ENCODE results near the gene SH2D5.

The SH2D5 gene

DNA sequence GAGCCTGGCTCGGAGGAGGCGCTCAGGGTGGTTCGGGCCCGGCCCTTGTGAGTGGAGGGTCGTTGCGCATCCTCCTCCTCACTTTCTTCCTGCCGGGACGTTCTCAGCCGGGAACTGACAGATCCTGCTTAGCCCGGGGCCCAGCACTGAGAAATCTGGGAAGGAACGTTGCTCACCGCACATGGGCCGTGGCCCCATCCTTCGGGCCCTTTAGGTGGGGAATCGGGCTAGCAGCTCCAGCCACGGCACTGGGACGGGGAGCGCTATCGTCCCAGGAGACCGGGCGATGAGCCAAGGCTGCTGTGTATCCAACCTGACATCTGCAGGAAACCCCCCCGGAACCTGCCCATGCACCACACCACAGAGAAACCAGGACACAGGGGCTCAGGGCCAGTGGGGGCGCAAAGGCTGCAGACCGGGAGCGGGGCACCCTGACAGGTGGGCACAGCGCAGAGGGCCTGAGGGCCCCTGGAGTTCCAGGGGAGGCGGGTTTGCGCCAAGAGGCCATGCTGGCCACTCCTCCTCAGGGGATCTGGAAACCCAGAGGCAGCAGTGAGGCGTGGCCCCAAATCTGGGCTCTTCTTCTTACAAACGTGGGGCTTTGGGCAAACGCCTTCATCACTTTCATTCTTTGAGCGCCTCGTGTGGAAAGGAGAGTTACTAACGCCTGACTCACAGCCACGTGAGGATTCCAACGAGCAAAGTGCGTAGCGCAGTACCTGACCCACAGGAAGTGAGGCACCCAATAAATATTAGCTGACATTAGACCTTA, at the start of gene SH2D5:
Gene SH2D5 (minus strand): TSS at position 116 of the 772 bp plus-strand sequence. CDS start 4,659 bp downstream, outside the sequence.
- DNase-seq (ENCODE audit: low read depth in 2 of 2), result peak; percentile 24 to 44

DNA sequence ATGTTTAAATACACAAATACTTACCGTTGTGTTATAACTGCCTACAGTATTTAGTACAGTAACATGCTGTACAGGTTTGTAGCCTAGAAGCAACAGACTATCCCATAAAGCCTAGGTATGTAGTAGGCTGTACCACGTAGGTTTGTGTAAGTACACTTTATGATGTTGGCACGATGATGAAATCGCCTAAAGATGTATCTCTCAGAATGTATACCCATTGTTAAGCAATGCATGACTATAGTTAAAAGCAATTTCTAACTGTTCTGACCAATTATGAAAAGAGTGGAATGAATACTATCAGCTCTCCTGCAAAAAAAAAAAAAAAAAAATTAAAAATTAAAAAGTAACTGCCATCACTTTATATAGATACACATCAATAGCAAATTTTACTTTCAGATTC, 43.2 kb upstream of the SH2D5 start:
- DNase-seq (ENCODE audit: low read depth in 2 of 2), result no peak

DNA sequence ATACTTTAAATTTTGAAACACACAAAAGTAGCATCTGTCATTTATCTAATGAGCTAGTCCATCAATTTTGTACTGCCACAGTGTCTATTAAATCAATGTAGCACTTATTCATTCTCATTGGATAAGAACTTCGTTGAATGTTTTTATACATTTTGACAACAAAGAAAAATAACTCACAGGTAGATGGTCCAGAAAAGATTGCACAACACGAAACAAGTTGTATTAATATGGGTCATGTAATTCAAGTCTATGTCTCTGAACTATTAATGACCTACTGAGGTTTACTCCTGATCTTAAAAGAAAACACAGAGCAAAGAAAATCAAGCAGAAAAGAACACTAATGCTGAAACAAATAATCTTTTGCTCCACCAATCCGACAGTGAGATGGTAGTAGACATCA, 39.3 kb upstream of the SH2D5 start:
- DNase-seq (ENCODE audit: low read depth in 2 of 2), result no peak

DNA sequence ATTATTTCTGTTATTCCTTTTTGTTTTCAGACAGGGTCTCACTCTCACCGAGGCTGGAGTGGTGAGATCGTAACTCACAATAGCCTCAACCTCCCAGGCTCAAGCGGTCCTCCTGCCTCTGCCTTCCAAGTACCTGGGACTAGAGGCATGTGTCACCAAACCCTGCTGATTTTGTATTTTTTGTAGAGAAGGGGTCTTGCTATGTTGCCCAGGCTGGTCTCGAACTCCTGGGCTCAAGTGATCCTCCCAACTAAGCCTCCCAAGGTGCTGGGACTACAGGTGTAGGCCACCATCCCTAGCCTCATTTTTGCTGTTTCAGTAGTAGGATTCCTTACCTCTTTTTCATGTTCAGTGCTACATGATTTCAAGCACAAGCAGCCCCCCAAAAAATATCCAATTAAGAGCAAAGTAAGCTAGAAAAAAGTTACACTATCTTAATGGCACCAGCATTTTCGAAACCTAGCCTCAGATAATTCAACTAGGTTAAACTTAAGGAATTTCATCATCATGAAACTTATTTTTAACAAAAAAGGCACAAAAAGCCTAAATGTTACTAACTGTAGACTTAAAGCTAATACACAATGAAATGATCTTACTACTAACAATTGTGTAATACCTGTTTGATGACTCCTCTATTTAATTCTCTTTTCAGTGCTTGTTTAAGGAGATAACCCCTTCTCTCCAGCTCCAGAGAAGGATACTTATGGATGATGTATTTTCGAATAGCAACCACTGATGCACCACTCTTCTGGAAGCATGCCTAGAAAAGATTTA, 38.0 kb upstream of the SH2D5 start:
- no peak for DNase-seq (ENCODE audit: low read depth in 2 of 2)

DNA sequence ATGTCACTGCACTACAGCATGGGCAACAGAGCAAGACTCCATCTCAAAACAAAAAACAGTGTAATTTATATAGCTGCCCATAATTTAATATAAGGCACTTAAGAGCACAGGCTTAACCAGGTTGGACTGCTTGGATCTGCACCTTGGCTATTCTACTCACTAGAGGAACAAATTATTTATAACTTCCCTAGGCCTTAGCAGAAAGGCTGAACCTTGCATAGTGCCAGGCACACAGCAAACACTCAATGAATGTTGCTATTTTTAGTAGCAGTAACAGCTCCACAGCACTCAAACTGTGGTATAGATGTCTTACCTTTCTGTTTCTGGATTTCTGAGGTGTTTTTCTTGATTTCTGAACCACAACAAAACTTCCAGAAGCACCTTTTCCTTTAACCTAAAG, 34.8 kb upstream of the SH2D5 start:
- no peak for DNase-seq (ENCODE audit: low read depth in 2 of 2)

DNA sequence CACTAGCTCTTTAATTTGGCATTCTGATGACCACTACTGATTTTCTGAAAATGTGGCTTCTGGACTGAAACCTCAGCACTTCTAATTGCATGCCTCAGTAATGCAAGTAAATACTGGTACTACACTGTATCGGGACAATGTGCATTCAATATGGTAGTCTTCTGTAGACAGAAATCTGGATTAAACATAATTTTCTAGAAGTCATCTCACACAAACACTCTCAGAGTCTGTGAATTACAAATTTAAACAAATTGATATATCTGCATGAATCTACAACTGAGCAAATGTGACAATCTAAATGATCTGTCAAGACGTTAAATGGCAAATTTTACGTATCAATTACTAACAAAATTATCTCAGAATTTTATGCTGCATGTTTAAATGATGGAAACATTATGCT, 30.9 kb upstream of the SH2D5 start:
- DNase-seq (ENCODE audit: low read depth in 2 of 2), result no peak

DNA sequence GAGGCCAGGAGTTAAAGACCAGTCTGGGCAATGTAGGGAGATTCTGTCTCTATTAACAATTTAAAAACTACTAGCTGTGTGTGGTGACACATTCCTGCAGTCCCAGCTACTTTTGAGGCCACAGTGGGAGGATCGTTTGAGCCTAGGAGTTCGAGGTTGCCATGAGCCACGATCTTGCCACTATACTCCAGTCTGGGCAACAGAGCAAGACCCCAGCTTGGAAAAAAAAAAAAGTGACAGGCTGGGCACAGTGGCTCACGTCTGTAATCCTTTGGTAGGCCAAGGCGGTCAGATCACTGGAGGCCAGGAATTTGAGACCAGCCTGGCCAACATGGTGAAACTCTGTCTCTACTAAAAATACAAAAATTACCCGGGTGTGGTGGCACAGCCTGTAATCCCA, 27.8 kb upstream of the SH2D5 start:
- DNase-seq (ENCODE audit: low read depth in 2 of 2), result no peak

DNA sequence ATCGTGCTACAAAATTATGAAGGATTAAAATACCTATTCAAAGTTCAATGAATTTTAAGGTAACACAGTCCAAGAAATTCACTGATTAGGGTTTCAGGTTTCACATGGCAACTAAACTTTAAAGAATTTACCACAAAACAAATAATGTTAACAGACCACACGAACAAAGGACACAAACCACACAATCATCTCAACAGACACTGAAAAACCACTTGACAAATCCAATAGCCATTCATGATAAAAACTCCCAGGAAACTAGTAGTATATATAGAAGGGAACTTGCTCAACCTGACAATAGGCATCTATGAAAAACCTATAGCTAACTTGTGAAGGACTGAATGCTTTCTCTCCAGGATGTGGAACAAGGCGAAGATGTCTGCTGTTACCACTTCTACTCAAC, 21.1 kb upstream of the SH2D5 start:
- no peak for DNase-seq (ENCODE audit: low read depth in 2 of 2)

DNA sequence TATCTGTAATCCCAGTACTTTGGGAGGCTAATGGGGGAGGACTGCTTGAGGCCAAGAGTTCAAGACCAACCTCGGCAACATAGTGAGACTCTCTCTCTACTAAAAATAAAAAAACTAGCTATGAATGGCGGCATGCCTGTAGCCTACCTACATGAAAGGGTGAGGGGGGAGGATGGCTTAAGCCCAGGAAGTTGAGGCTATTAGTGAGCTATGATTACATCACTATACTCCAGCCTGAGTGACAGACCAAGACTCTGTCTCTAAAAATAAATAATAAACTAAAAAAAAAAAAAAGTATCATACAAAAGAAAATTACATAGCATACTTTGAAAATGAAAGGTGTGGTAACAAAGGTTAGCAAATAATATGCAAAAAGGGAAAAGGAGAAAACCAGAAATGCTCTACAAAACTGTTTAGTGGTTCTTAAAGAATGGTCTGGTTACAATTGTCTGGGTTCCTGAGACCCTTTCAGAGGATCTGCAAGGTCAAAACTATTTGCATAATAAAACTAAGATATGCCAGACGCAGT, 19.0 kb upstream of the SH2D5 start:
- no peak for DNase-seq (ENCODE audit: low read depth in 2 of 2)

DNA sequence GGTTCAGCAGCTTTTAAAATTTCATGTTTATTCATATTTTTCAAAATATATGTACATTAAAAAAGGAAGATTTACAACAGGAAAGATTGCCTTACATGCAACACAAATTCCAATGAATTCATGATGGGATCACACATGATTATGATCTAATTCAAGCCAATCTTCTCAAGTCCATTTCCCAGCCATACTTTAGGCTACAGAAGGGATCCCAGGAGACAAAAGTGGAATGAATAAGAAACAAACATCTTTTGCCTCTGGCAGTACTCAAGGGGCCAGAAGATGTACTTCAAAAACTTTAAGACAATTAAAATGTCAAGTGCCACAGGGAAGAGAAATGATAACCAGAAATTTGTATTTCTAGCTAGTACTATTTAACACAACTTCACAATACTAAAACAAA, 10.2 kb upstream of the SH2D5 start:
- no peak for DNase-seq (ENCODE audit: low read depth in 2 of 2)

DNA sequence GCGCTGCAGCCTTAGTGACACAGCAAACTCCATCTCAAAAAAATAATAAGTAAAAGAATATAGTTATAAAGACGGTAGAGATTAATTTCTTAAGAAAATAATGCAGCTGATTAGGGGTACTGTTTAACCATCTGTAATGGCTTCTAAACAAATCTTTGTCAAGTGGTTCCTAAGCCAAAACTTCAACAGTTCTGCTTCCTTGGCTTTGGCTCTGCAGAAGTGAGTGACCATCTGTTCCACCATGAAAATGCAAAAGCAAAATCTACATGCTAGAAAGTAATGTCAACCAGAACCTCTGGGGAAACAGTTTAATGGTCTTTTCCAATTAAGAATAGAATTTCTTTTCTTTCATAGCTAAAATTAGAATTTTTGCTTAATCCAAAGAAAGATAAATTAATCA, 8.3 kb upstream of the SH2D5 start:
- DNase-seq (ENCODE audit: low read depth in 2 of 2), result no peak

DNA sequence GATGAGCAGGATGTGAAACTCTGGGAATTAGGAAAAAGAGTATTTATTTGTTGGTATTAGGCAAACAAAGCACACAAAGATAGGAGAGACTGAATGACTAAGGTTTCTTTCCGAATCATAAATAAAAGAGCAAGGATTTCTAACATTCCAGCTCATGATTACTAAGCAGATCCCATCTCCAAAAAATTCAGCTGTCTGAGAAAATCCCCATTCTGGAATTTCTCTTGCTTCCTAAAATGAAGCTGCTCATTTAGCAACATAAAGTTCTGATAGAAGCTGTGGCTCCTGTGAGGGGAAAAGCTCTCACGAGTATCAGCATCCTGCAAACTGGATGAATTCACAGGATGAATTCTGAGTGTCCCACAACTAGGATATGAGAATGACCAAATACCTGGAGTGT, 6.7 kb upstream of the SH2D5 start:
- no peak for DNase-seq (ENCODE audit: low read depth in 2 of 2)

DNA sequence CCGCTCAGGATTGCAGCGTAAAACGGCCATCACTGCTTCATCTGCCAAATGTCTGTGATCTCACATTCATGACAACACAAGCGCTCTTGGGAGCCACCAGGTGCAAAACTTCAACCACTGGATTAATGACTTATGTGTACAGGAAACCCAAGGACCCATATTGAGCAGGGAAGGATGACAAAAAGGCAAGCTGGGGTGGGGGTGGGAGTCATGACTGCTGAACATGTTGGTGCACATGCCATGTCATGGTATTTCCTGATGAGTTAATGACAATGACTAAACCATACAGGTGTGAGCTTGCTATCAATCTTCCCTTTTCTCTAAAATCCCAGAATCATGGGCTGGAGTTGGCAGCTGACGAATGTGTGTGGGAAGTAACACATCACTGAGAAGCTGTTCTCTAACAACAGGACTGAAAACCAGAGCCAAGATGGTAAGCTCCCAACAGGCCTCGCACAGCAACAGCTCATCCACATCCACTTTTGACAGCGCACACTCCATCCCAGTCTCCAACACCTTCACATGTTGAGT, 3.1 kb upstream of the SH2D5 start:
- DNase-seq (ENCODE audit: low read depth in 2 of 2), result no peak

DNA sequence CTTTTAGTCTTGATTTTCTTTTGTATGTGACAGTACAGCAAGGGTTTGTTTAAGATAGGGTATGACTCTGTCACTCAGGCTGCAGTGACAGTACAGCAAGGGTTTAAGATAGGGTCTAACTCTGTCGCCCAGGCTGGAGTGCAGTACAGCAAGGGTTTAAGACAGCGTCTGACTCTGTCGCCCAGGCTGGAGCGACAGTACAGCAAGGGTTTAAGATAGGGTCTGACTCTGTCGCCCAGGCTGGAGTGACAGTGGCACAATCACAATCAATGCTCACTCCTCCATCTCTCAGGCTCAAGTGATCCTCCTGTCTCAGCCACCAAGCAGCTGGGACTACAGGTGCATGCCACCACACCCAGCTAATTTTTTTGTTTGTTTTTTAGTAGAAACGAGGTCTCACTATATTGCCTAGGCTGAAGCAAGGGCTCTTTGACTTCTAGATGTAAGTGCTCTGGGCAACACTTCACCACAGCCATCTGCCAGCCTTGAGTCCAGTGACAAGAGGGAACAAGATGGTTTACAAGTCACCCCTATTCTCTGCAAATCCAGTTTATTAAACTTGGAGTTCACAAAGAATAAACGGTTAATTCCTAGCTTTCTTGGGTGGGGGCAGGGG, 965 bp upstream of the SH2D5 start:
- DNase-seq (ENCODE audit: low read depth in 2 of 2), result no peak

DNA sequence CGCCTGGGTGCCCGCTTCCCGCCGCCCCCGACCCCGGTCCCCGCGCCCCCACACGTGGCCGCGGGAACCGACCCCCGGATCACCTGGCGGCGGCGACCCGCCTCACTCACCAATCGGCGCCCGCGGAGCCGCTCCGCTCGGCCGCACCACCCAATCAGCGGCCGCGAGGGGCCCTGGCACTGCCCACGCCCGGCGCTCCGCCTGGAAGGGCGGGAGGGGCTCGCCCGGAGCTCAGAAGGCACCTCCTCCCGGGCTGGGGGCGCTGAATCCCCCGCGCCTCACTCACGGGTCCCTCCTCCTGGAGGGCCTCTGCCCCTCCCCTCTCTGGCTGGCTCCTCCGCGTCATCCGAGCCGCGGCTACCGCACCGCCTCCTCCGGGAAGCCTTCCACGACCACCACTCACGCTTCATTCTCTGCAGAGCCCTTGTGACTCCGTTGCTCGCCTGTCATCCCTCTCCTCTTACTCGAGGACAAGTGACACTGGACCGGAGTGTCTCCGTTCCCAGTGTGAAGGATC, 374 bp downstream of the SH2D5 start:
- no peak for DNase-seq (ENCODE audit: low read depth in 2 of 2)

DNA sequence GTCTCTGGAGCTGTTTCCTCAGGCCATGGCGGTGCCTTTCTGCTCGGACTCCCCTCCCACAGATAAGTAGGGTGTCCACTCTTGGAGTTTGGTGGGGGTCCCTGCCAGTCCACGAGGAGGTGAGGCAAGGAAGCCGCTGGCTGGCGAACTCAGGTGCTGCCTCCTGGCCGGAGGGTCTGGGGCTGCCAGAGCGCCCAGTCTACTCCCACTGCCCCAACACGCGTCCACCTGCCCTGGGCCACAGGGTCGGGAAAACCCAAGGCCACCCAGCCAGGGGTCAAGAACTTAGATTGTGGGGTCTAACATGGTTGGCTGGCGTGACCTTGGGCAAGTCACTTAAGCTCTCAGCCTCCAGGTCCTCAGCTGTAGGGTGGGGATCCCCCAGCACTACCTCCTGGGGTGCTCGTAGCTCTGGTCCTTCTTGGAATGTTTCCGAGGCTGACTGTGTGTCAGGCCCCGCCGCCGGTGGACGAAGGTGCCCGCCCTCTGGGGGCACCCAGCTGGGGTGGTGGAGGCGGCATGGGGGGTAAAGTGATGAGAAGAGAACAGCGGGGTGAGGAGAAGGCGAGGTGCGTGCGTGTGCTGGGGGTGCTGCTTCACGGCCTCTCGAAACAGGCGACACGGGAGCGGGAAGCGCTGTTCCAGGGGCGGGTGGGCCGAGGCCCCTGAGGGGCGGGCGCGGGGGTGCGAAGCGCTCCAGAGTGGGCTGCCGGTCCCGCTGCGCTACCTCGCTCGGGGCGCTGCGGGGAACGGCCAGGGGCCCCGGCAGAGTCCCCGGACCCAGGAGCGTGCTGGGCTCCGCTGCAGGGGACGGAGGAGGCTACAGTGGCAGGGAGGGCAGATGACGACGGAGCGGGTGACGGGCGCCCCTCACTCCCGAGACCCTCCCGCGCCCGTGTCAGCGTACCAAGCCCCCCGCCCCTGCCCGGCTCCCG, 1.2 kb downstream of the SH2D5 start:
- no peak for DNase-seq (ENCODE audit: low read depth in 2 of 2)

DNA sequence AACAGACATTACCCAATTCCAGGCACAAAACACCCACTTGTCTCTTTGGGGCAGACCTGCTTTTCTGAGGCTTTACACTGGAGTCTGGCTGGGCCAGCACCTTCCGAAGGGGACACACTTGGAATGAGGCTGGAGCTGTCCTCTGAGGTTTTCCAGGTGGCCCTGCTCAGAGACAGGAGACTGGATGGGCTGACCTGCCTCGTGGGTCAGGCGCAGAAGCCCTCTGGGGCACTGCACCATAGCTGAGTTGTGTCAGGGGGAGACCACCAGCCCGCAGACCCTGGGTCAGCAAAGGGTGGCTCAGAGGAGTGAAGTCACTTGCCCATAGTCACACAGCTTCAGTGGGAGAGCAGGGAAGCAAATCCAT, 1.8 kb downstream of the SH2D5 start:
- DNase-seq (ENCODE audit: low read depth in 2 of 2), result no peak

DNA sequence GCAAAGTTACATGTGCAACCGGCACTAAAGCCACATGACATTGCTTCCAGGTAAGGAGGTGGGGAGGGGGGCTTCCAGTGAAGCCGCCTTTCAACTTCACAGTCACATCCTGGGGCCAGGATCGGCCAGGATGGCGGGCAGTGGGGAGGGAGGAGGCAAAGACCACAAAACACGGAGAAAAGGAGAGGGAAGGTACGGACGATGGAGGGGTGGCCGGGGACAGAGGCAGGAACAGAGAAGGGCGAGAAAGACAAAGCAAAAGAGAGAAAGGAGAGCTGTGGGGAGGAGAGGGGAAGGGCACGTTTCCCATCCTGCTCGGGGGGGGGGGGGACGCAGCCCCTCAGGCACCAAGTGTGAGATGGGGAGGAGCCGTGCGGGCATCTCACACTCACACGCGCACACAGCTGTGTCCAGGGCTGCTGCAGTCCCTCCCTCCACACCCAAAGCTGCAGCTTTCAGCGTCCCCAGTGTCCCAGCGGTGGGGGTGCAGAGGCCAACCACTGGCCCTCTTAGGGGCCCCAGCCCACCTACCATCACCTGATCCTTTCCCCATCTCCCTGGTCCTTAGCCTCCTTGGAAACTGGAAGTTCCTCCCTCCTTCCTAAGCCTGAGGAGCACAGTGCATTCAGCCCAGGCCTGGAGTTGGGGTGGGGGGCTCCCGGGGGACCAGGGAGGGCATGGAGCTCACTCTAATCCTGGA, 2.4 kb downstream of the SH2D5 start:
- no peak for DNase-seq (ENCODE audit: low read depth in 2 of 2)

DNA sequence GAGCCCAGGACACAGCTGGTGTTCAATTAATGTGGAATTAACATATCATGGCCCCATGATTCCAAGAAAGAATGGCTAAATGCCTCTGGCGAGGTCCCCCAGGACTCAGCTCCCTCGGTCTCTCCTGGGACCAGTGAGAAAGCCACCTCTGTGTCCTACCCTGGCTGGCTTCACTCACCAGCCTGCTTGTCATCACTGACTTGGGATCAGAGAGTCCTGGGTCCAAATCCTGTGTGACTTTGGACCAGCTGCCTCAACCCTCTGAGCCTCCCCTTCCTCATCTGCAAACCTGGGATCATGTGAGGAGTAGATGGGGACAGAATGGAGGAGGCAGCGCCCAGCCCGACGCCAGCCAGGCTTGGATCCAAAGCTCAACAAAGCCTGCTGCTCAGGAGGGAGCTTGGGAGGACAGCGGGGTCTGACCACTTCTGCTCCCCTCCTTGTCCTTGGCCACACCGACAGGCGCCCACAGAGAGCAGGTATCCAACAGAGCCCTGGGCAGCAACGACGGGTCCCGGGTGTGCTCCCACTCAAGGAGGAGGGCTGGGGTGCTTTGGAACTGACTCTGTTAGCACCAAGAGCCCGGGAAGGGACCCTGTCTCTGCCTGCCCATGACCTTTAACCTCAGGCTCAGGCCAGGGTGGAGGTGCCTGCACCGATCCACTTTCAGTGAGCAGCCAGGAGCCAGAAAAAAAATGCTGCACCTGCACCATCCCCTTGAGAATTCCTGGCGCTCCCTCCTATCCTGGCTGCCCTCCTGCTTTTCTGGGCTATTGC, 3.2 kb downstream of the SH2D5 start:
- no peak for DNase-seq (ENCODE audit: low read depth in 2 of 2)
